SK-N-MC (cell line): ENCODE results near the gene EIF4A2.
"Not testable (repeated sequence)": the region's sequence is repeated elsewhere in the genome, so short reads cannot be mapped to it uniquely, and the experiment has no call there.

Source experiments
- DNase-seq: peaks from one replicate; pipeline ENCODE4 v3.0.0-alpha.2; 2011; ENCODE audit warnings: low read depth, low spot score
- H3K27ac ChIP-seq: fragments of 200-600 bp; sonication (generic); 2 replicates; pipeline ENCODE4 v1.5.1; 2016; ENCODE audit warnings: mixed run types
- H3K36me3 ChIP-seq: fragments of 200-600 bp; sonication (generic); 2 replicates; pipeline ENCODE4 v1.6.1; 2017; ENCODE audit warnings: antibody characterized with exemption, low read length, mixed read lengths; ENCODE audit not compliant: insufficient read depth
- H3K4me3 ChIP-seq: fragments of 200-600 bp; sonication (generic); 2 replicates; pipeline ENCODE4 v1.5.1; 2016
- H3K9ac ChIP-seq: fragments of 200-600 bp; sonication (generic); 2 replicates; pipeline ENCODE4 v1.8.0; 2017; ENCODE audit warnings: mixed run types, mixed read lengths; ENCODE audit not compliant: insufficient read length
- H3K9me3 ChIP-seq: fragments of 200-600 bp; sonication (generic); 2 replicates; pipeline ENCODE4 v1.6.1; 2017; ENCODE audit warnings: low read depth, mild to moderate bottlenecking, antibody characterized with exemption, low read length, moderate library complexity, mixed read lengths
- EZH2 ChIP-seq: fragments of 200-600 bp; sonication (generic); IDR thresholded peaks from one replicate; pipeline ENCODE4 v1.6.1; 2017; ENCODE audit warnings: antibody characterized with exemption
- FOXP2 ChIP-seq: optimal IDR thresholded peaks from 2 replicates; pipeline ENCODE3; 2011; ENCODE audit warnings: mild to moderate bottlenecking, moderate library complexity; ENCODE audit not compliant: insufficient read depth; ENCODE audit errors: extremely low read length, control extremely low read depth
- POLR2AphosphoS5 ChIP-seq: IDR thresholded peaks from 2 replicates; pipeline ENCODE4 v1.6.1; 2012; ENCODE audit warnings: mild to moderate bottlenecking, low read depth, low read length, borderline replicate concordance

The EIF4A2 gene

DNA sequence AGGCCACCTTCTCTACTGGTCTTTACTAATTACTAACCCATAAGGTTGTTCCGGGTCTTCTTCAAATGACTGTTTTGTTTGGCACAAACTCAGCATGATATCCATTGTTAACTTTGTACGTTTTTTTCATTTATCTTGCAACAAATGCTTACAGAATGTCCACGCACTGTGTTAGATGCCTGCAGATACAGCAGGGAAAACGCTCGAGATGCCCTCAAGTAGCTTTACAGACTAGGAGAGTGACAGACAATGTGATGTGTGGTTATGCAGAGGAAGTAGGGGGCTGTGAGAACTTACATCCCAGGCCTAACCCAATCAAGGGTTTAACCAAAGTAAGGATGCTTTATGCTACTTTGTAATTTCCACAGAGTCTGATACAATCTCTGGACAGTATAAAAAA is 23.9 kb downstream of the EIF4A2 start:
- H3K36me3 ChIP-seq, result peaks cover 30% of the 10 kb centered on the region
- no peaks in the 10 kb centered on the region for H3K9me3 ChIP-seq
- H3K9ac ChIP-seq, result peak overlapping the region; percentile 96
- H3K27ac ChIP-seq, result peak overlapping the region; percentile 69; the same call in 1 of the 2 replicates
- no peak for DNase-seq
- peak overlapping the region; percentile 89 for H3K4me3 ChIP-seq
- TF ChIP-seq EZH2, result no peak
- no peak for TF ChIP-seq FOXP2
- no peak for TF ChIP-seq POLR2AphosphoS5

DNA sequence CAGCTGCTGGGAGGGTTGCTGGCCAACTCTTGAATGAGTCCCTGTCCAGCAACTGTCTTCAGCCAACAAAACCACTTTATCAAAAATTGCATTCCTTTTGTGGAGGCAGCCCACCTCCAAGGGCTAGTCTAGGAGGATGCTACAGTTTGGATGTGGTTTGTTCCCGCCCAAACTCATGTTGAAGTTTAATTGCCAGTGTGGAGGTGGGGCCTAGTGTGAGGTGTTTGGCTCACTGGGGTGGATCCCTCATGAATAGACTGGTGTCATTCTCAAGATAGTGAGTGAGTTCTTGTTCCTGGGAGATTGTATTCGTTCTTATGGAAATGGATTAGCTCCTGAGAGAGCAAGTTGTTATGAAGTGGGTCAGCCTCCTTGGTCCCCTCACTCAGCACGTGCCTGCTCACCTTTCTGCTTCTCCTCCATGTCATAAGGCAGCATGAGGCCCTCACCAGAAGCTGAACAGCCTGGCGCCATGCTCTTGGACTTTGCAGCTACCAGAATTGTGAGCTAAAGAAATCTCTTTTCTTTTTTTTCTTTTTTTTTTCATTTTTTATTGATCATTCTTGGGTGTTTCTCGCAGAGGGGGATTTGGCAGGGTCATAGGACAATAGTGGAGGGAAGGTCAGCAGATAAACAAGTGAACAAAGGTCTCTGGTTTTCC is 27.1 kb downstream of the EIF4A2 start:
- no peak overlapping the region for H3K9ac ChIP-seq
- H3K36me3 ChIP-seq, result no peaks in the 10 kb centered on the region
- H3K27ac ChIP-seq, result no peak overlapping the region
- TF ChIP-seq POLR2AphosphoS5, result no peak
- no peak for DNase-seq
- no peak overlapping the region for H3K4me3 ChIP-seq
- H3K9me3 ChIP-seq, result no peaks in the 10 kb centered on the region

DNA sequence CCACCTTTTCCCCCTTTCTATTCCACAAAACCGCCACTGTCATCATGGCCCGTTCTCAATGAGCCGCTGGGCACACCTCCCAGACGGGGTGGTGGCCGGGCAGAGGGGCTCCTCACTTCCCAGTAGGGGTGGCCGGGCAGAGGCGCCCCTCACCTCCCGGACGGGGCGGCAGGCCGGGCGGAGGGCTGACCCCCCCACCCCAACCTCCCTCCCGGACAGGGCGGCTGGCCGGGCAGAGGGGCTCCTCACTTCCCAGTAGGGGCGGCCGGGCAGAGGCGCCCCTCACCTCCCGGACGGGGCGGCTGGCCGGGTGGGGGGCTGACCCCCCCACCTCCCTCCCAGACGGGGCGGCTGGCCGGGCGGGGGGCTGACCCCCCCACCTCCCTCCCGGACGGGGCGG is 27.9 kb downstream of the EIF4A2 start:
- H3K4me3 ChIP-seq, H3K9me3 ChIP-seq, H3K36me3 ChIP-seq, H3K9ac ChIP-seq, H3K27ac ChIP-seq, DNase-seq: not testable (repeated sequence)

DNA sequence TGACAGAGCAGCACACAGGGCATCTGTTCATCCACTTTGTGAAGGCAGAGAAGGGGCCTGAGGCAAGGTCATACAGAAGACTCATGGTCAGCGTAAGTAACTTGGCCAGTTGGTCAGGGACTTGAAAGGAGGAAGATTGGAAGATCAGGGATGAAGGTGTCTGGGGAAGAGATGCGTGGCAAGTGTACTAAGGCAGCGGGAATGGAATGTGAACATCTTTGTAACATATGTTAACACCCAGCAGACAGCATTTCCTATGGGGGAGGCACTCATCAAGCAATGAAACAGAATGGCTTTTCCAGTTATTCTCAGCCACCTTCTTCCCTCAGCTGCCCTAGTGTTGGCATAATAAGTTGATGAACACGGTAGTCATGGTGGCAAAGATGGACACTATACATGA is 30.7 kb downstream of the EIF4A2 start:
- no peak for TF ChIP-seq POLR2AphosphoS5
- TF ChIP-seq FOXP2, result no peak
- no peak for TF ChIP-seq EZH2

DNA sequence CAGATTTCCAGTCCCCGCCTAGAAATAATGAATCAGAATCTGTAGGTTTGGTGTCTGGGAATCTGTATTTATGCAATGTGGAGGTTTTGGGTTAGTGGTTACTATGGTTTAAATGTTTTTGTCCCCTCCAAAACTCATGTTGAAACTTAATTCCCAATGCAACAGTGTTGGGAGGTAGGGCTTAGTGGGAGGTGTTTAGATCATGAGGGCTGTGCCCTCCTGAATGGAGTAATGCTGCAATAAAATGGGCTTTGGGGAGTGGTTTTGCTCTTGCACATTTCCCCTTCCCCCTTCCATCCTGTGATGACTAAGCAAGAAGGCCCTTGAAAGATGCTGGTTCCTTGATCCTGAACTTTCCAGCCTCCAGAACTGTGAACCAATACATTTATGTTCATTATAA is 32.1 kb downstream of the EIF4A2 start:
- Histone ChIP-seq H3K9me3 (no peaks in the 10 kb centered on the region), H3K4me3 (peak overlapping the region; percentile 18; the same call in 1 of the 2 replicates), H3K27ac (peak overlapping the region; percentile 74), H3K9ac (no peak overlapping the region), H3K36me3 (no peaks in the 10 kb centered on the region)
- TF ChIP-seq EZH2, result no peak
- TF ChIP-seq POLR2AphosphoS5, result no peak
- no peak for TF ChIP-seq FOXP2
- peak; percentile 50 for DNase-seq

More for the DNA sequence above, 30.7 kb downstream of the EIF4A2 start:
- Histone ChIP-seq H3K4me3 (no peak overlapping the region), H3K27ac (no peak overlapping the region), H3K36me3 (no peaks in the 10 kb centered on the region), H3K9me3 (no peaks in the 10 kb centered on the region), H3K9ac (no peak overlapping the region)
- DNase-seq, result no peak

DNA sequence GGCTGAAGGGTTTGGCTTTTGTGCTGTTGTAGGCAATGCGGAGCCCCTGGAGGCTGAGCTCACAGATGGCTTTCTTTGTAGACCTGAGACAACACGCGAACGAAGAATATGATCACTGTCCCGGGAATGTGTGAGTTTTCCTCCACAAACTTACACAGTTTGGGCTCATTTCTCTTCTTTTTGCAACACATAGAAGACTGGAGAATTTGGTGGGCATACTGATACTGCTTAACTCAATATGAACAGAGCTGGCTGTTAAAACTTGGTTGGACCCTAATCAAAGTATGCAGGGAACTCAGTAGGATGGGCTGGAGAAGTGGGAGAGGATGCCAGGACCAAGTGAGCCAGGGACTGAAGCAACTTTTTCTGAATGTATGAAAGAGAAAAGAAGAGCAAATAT is 35.1 kb downstream of the EIF4A2 start:
- Histone ChIP-seq H3K36me3 (no peaks in the 10 kb centered on the region), H3K27ac (peak overlapping the region; percentile 53; the same call in 1 of the 2 replicates), H3K4me3 (no peak overlapping the region), H3K9ac (no peak overlapping the region), H3K9me3 (no peaks in the 10 kb centered on the region)
- DNase-seq, result no peak
- no peak for TF ChIP-seq EZH2
- TF ChIP-seq FOXP2, result no peak
- no peak for TF ChIP-seq POLR2AphosphoS5

DNA sequence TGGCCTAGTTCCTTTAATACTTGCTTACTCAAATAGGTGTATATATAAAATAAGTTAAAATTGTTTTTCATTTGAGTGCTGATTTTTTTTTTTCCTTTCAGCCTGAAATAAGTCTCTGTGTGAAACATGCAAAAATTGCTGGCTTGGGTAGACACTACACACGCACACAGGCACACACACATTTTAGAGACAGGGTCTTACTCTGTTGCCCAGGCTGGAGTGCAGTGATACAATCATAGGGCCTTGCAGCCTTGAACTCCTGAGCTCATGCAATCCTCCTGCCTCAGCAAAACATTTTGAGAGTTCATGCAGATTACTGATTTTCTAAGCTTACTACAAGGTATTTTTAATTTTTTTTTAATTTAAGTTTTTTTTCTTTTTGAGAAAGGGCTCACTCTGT is 35.6 kb downstream of the EIF4A2 start:
- H3K4me3 ChIP-seq, result no peak overlapping the region
- 0 out of 2 replicates have a peak overlapping the region, but pooled peaks have one; percentile 53 for H3K27ac ChIP-seq
- no peak for DNase-seq
- no peak overlapping the region for H3K9ac ChIP-seq
- H3K36me3 ChIP-seq, result no peaks in the 10 kb centered on the region
- H3K9me3 ChIP-seq, result no peaks in the 10 kb centered on the region
- no peak for TF ChIP-seq POLR2AphosphoS5
- no peak for TF ChIP-seq EZH2
- no peak for TF ChIP-seq FOXP2

DNA sequence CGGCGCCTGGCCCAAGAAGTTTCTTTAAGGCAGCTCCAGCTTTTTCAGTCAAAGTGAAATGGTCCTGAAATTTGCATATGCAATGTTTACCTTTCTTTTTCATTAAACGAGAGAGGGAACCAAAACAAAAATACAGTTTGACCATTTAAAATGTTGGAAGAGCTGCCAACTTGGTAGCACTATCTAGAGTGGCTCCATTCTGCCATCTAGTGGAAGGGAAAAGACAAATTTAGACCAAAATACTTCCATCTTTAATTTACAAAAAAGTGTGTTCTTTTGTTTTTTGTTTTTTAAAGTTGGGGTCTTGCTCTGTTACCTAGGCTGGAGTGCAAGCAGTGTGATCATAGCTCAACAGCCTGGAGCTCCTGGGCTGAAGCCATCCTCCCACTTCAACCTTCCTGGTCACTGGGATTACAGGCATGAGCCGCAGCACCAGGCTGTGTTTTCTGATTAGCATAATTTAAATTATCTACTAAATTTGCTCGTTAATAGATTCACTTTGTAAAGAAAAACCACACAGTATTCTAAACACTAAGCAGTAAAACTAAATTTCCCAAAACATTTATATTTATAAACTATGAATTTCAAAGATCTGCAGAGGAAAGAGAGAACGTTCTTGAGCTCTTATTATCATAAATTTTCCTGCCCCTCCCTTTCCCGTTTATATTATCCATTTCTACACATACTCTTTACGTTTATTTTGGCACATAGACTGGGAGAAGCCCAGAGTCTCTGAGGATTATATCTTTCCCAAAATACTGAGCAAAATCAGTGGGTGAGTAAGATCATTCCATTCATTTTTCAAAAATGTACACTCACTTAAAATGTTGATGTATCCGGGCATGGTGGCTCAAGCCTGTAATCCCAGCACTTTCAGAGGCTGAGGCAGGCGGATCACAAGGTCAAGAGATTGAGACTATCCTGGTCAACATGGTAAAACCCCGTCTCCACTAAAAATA is 38.3 kb downstream of the EIF4A2 start:
- Histone ChIP-seq H3K36me3 (no peaks in the 10 kb centered on the region), H3K9ac (peak overlapping the region; percentile 71), H3K4me3 (peak overlapping the region; percentile 70), H3K27ac (peak overlapping the region; percentile 5; the same call in 1 of the 2 replicates), H3K9me3 (no peaks in the 10 kb centered on the region)
- TF ChIP-seq FOXP2, result no peak
- TF ChIP-seq EZH2, result no peak
- no peak for TF ChIP-seq POLR2AphosphoS5
- peak; percentile 68 for DNase-seq

DNA sequence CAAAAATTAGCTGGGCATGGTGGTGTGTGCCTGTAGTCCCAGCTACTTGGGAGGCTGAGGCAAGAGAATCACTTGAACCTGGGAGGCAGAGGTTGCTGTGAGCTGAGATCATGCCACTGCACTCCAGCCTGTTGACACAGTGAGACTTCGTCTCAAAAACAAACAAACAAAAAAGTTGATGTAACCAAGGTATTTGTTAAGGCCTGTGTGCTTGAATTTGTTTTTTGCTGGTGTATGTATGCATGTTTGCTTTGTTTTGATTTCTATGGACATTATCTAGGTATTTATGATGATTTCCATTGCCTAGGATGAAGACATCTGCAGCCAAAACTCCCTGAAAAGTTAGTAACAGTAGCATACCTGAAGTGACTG is 39.0 kb downstream of the EIF4A2 start:
- not testable (repeated sequence) for H3K4me3 ChIP-seq, H3K36me3 ChIP-seq, H3K9ac ChIP-seq, H3K9me3 ChIP-seq, H3K27ac ChIP-seq, DNase-seq
